ENCODE results near the gene ABCC8.
"Not testable (repeated sequence)": the region's sequence is repeated elsewhere in the genome, so short reads cannot be mapped to it uniquely, and the experiment has no call there.

The ABCC8 gene

GRCh38 chr11:17428261-17428660 is 48.4 kb downstream of the ABCC8 start:
- no peak for DNase-seq (ENCODE audit: low read depth)

- not testable (repeated sequence) for DNase-seq (ENCODE audit: low read depth)
Observed at GRCh38 chr11:17426233-17426632, 50.4 kb downstream of the ABCC8 start.

GRCh38 chr11:17423533-17424310 is 52.9 kb downstream of the ABCC8 start:
- no peak for DNase-seq (ENCODE audit: low read depth)

- DNase-seq (ENCODE audit: low read depth), result no peak
Observed at GRCh38 chr11:17421781-17422180, 54.9 kb downstream of the ABCC8 start.

- DNase-seq (ENCODE audit: low read depth), result no peak
Observed at GRCh38 chr11:17418444-17419081, 58.1 kb downstream of the ABCC8 start.

GRCh38 chr11:17416492-17416891 is 60.2 kb downstream of the ABCC8 start:
- no peak for DNase-seq (ENCODE audit: low read depth)

- DNase-seq (ENCODE audit: low read depth), result no peak
Observed at GRCh38 chr11:17415523-17416104, 61.0 kb downstream of the ABCC8 start.

GRCh38 chr11:17414992-17415391 is 61.7 kb downstream of the ABCC8 start:
- no peak for DNase-seq (ENCODE audit: low read depth)

GRCh38 chr11:17414317-17414737 is 62.3 kb downstream of the ABCC8 start:
- DNase-seq (ENCODE audit: low read depth), result no peak

- no peak for DNase-seq (ENCODE audit: low read depth)
Observed at GRCh38 chr11:17413414-17414316, 63.0 kb downstream of the ABCC8 start.

GRCh38 chr11:17412488-17413180 is 64.0 kb downstream of the ABCC8 start:
- no peak for DNase-seq (ENCODE audit: low read depth)

- DNase-seq (ENCODE audit: low read depth), result no peak
Observed at GRCh38 chr11:17411418-17411817, 65.2 kb downstream of the ABCC8 start.

- no peak for DNase-seq (ENCODE audit: low read depth)
Observed at GRCh38 chr11:17410606-17411379, 65.9 kb downstream of the ABCC8 start.

GRCh38 chr11:17408641-17409040 is 68.0 kb downstream of the ABCC8 start:
- no peak for DNase-seq (ENCODE audit: low read depth)

- DNase-seq (ENCODE audit: low read depth), result no peak
Observed at GRCh38 chr11:17408026-17408425, 68.6 kb downstream of the ABCC8 start.

GRCh38 chr11:17407575-17407974 is 69.1 kb downstream of the ABCC8 start:
- no peak for DNase-seq (ENCODE audit: low read depth)

GRCh38 chr11:17406818-17407149 is 69.9 kb downstream of the ABCC8 start:
- DNase-seq (ENCODE audit: low read depth), result no peak

GRCh38 chr11:17406082-17406817 is 70.4 kb downstream of the ABCC8 start:
- DNase-seq (ENCODE audit: low read depth), result no peak

- no peak for DNase-seq (ENCODE audit: low read depth)
Observed at GRCh38 chr11:17405232-17406005, 71.2 kb downstream of the ABCC8 start.
